Stimulated activated naive CD4-positive, alpha-beta T cell (primary cell): ENCODE measurements around the gene EXOC4.
"Not testable (repeated sequence)": the region's sequence is repeated elsewhere in the genome, so short reads cannot be mapped to it uniquely, and the experiment has no call there.

Source experiments
- DNase-seq, 6 experiments: peaks; one replicate each; lab custom pipeline; 2025; lab: John Stamatoyannopoulos, UW

Gene EXOC4

DNA sequence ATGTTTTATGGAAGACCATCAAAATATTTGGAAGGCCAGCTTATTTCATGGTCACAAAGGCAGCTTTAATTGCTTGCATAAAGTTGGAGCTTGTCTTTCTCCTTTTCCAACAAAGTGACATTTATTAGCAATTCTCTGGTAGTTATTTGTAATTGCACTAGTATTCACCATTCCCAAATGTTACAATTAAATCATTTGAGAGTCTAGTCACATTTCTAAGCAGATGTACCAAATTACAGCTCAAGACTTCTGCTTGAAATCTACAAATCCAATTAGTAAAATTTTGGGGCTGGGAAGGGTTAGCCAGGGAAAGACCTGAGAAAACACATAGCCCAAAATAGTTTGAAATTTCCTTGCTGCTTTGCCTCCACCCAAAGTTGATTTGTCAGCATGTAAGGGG is 498.2 kb downstream of the EXOC4 start:
- DNase-seq = no peak

- DNase-seq = no peak
Observed at GRCh38 chr7:133753513-133753912, 500.6 kb downstream of the EXOC4 start.

DNA sequence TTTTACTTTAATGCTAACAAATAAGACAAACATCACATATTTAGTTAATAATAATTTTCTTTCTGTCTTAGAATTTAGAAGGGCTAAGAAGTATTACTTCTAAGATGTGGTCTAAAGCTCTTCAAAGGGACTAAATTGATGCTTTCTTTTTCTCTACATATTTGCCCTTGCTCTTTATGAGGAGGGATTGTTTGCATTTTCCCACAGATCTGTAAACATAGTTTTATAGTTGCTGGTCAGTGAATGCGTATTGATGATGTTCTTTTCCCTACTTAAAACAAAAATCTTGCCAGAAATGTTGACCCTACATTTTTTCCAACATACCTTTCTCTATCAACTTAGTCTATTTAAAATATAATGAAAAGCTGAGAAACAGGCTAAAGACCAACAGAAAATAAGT is 501.8 kb downstream of the EXOC4 start:
- DNase-seq = no peak

DNA sequence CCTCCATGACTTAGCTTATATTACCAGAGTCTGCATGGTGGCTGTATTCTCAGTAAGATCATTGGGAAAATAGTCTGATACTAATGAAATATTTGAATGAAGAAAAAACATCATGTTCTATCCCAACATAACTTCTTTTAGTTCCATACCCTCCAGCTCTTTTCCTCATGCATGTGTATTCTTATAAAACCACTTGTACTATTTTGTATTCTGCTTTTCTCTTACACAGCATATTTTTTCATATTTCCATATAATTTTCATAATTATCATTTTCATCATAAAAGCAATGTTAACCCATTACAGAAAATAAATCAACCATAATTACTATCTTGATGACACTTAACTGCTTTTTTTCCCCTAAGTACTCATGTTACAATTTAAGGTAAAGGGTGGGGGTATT is 503.0 kb downstream of the EXOC4 start:
- no peak for DNase-seq

GRCh38 chr7:133761443-133761842 is 508.6 kb downstream of the EXOC4 start:
- DNase-seq = no peak

- DNase-seq = no peak
Observed at GRCh38 chr7:133763076-133763640, 510.3 kb downstream of the EXOC4 start.

DNA sequence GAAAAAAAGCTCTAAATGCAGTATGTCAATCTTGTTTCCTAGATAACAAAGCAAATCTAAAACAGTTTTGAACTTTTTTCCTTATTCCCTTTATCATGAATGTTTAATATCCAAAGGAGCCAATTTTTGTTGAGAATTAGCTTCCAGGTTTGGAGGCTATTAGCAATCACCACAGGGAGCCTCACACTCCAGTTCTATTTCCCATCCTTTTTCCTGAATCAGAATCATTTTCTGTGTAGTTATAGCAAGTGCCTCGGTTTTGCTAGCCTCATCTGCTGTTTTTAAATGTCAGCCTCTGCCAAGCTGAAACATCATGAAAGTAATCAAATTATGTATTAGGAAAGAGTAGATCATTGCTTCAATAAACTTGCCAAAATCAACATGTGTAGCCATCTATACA is 516.8 kb downstream of the EXOC4 start:
- DNase-seq = no peak

- DNase-seq = no peak
Observed at GRCh38 chr7:133770863-133771492, 518.1 kb downstream of the EXOC4 start.

DNA sequence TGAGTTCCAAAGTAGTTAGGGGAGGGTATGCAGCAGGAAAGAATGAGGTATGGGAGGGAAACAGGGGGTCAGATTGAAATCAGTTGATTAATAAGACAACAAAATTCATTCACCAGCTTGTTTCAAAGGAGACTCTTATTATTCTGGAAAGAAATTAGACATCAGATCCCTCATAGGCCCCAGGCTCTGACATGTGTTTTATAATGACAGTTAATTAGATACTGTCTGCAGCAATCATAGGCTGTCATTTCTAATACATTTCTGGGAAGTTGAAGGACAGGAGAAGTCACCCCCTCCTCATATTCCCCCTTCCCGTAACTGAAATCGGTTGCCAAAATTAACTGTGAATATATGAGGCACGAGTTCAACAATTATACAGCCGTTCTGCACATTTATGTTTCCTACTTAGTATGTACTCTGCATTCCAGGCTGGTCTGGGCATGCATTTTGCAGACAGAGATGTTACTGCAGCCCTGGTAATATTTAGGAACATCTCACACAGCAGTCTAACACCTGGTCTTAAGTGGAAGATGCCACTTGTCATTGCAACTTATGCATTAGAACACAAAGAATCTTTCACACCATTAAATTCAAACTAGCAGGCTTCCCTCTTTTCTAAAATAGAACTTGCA is 519.0 kb downstream of the EXOC4 start:
- no peak for DNase-seq

DNA sequence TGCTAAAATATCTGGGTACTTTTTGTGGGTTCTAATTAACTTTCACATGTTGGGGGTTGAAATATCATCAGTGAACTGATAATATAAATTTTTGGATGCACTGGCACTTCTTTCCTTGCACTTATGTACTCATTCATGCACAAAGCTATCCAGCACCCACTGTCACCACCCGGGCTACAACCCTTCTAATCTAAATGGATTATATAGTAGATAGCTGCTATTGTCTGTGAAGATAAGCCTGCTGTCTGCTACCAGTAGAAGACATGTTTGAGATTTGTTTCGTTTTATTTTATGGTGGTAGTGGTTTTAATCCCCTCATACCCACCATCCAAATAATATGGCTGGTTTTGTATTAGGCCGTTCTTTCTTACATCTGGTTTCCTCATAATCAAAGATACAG is 520.7 kb downstream of the EXOC4 start:
- no peak for DNase-seq

- DNase-seq = no peak
Observed at GRCh38 chr7:133775201-133775600, 522.3 kb downstream of the EXOC4 start.

GRCh38 chr7:133776266-133776665 is 523.4 kb downstream of the EXOC4 start:
- no peak for DNase-seq

- DNase-seq = no peak
Observed at GRCh38 chr7:133777701-133778100, 524.8 kb downstream of the EXOC4 start.

GRCh38 chr7:133778472-133778871 is 525.6 kb downstream of the EXOC4 start:
- no peak for DNase-seq

GRCh38 chr7:133779538-133779937 is 526.7 kb downstream of the EXOC4 start:
- DNase-seq = not testable (repeated sequence)

GRCh38 chr7:133780912-133781311 is 528.0 kb downstream of the EXOC4 start:
- no peak for DNase-seq

- DNase-seq = no peak
Observed at GRCh38 chr7:133781486-133782090, 528.7 kb downstream of the EXOC4 start.

GRCh38 chr7:133782470-133782869 is 529.6 kb downstream of the EXOC4 start:
- no peak for DNase-seq

DNA sequence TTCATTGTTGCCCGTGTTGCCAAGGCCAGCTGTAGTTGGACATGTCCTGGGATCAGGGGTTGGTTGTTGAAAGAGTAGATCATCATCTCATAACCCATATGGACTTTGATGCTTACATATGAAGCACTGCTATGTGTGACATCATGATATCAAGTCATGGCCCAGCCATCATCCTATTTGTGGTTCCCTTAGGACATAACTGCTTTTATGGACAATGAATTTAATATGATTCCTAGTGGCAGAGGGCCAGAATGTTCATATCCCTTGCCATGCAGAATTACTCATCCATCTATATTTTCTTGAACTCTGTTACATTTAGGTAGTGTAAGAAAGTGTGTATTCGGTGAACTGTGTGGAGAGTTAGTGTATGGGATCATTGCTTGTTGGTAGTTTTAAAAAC is 530.4 kb downstream of the EXOC4 start:
- DNase-seq = no peak

GRCh38 chr7:133784486-133785001 is 531.7 kb downstream of the EXOC4 start:
- DNase-seq = no peak

DNA sequence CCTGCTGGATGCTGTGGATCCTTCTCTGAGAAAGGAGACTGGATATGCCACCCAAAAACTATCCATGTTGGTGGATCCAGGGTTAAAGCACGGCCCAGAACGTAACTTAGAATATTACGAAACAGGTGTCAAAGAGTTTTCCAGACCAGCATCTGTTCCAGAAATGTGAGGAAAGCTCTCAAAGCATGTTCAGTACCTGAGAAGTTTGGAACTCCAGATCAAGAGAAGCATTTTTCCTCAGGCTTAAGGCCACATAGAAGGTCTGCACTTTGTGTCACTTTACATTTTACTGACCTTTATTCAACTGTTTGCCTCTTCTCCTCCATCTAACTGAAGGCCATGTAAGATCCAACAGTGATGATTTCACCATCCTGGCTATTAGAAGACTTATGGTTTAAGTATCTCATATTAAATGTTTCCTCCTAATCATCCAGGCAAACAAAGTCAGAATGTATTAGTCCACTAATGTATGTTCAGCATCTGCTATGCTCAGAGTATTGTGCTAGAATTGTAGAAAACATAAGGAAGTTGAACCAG is 533.6 kb downstream of the EXOC4 start:
- DNase-seq = no peak

DNA sequence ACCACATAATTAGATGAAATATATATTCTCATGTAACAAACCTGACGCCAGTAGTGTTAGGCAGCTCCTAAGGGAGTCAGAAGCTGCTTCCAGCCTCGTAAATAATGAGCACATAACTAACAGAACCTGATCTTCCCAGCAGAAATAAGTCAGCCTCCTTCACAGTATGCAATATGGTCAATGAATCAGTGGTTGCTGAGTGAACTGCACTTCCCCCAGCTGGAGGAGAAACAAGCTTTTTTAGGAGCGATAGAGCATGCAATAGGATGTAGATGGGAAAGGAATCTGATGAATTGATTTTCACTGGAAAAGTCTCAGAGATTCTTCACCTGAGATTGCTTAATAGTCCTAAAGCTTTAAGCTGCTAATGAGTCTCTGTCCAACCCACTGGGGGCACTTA is 537.1 kb downstream of the EXOC4 start:
- DNase-seq = no peak

DNA sequence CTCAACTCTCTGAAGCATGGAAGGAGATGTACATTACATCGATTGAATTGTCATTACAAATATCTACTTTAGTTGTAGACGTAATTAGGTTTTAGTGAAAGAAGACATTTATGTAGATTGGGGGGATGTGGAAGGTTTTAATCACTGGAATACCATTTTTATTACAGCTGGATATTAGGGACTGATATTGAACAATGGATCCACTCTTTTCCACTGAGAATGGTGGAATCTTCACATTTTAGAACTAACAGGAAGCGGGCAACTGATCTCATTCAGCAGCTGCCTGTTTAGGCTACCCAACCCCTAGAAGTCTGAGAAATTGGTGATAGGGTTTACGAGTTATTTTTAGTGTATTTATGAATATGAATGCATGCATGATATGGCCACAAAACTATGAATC is 538.0 kb downstream of the EXOC4 start:
- DNase-seq = no peak
